ENCODE data around the gene UNKL.
A peak's percentile ranks its signal among the peaks of the same experiment; 100 is the strongest.

Gene UNKL, protein sequence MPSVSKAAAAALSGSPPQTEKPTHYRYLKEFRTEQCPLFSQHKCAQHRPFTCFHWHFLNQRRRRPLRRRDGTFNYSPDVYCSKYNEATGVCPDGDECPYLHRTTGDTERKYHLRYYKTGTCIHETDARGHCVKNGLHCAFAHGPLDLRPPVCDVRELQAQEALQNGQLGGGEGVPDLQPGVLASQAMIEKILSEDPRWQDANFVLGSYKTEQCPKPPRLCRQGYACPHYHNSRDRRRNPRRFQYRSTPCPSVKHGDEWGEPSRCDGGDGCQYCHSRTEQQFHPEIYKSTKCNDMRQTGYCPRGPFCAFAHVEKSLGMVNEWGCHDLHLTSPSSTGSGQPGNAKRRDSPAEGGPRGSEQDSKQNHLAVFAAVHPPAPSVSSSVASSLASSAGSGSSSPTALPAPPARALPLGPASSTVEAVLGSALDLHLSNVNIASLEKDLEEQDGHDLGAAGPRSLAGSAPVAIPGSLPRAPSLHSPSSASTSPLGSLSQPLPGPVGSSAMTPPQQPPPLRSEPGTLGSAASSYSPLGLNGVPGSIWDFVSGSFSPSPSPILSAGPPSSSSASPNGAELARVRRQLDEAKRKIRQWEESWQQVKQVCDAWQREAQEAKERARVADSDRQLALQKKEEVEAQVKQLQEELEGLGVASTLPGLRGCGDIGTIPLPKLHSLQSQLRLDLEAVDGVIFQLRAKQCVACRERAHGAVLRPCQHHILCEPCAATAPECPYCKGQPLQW

DNA sequence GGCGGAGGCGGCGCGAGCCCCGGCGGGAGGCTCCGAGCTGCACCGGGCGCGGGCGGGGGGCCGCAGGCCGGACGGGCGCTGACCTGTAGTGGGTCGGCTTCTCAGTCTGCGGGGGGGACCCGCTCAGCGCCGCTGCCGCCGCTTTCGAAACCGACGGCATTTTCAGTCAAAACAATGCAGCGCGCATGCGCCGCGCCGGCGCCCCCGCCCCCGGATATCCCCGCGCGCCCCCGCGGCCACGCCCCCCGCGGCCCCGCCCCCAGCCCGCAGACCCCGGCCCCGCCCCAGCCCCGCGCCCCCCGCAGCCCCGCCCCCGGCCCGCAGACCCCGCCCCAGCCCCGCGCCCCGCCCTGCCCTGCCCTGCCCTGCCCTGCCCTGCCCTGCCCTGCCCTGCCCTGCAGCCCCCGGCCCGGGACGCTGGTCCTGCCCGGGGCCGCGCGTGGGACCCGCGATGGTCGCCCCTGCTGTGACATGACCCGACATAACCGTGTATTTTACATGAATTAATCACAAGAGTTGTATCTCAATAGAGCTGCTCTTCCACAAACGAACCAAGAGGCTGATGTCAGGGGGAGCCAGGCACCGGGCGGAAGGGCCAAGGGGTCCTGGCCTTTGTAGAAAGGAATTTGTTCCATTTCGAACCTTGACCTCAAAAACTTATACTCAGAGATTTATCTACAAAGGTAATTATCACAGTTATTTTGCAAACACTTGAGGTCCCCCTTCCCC lies at the start of gene UNKL:
TSS of gene UNKL (minus strand) at position 173 of the 729 bp plus-strand sequence. CDS start at position 160, 13 bp downstream.
- peak; percentile 85 for DNase-seq

DNA sequence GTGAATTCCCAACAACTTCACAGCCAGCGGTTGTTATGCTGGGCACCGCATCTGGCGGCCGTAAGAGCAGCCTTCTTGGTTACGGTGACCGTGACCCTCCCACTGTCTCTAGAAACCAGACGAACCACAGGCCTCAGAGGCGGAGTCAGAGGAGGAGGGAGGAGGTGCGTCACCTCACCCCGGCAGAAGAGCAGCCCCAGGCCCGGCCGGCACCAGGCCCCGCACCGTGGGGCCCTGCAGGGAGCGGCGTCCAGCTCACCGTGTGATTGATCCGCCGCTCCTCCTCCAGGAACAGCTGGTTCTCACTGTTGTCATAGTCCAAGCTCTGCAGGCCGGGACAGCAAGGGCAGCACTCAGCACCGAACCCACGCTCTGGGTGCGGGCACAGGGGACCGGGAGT lies 46.6 kb upstream of the UNKL start:
- DNase-seq = no peak

DNA sequence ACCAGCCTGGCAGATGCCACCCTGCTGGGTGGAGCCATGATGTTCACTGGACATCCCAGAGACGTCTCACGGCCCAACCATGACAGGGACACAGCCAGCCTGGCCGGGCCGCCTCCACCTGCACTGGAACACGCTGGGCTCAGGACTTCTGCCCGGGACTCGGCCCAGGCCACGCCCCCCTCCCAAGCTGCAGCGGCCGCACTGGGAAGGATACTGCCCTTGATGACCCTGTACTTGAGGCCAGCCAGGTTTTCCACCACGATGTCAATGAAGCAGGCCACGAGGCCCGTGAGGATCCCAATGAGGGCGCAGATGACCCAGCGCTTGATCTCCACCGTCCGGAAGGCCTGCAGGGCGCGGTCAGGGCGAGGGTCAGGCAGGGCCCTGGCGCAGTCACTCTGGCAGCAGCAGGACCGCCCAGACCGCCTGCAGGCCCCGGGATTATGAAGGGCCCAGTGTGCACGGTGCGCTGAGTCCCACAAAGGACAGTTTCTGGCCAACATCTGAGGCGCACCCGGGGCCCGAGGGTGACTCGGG lies 46.2 kb upstream of the UNKL start:
- DNase-seq = no peak

DNA sequence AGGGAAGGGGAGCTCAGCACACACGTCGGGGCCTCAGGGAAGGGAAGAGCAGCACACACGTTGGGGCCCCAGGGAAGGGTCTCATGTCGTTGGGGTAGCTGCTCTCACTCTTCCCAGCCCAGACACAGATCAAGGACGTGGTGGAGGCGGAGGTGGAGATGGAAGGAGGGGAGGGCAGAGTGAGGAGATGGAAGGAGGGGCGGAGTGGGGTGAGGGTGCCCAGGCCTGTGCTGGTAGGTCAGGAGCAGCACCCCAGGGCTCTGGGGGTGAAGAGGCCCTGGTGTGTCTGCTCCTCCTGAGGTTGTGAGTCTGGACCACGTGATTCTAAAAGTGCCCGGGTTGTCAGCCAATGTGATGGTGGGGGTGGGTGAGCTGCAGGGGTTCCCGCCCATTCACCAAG lies 45.5 kb upstream of the UNKL start:
- no peak for DNase-seq

DNA sequence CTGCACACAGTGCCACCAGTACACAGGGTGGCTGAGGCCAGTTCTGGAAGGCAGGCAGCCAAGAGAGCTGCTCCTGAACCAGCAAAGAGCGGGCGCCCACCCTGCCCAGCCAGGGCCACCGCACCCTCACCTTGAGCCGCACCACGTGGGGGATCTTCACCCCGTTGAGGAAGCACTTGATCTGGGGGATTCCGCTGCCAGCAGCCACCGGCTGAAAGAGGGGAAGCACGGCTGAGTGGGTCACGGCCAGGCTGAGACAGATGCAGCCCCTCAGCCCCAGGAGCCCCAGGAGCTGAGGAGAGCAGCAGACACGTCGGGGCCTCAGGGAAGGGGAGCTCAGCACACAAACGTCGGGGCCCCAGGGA lies 44.5 kb upstream of the UNKL start:
- DNase-seq = no peak

DNA sequence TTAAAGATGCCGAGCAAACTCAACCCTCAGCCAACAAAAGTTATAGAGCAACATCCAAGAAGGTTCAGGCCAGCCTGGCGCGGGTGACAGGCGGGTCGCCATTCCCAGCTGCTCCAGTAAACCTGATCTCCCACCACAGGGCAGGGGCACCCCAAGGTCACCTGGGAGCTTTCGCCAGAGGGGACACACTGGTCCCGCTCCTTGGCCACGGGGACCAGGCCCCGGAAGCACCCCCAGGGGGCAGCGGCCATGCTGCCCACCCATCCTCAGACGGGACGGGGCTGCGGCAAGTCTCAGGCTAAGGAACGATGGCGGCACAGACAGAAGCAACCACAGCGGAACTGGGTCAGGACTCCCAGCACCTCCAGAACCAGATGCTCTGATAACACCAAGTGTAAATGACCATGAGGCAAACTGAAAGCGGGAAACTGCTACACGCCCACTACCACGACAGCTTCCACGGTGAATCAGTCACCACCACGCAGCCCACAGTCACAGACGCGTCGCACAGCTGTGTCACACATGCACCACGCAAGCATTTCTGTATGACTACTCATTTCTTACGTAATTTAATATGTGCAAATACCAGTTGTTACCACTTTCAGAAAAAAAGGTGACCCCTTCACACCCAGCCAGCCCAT lies 44.0 kb upstream of the UNKL start:
- peak; percentile 26 for DNase-seq

DNA sequence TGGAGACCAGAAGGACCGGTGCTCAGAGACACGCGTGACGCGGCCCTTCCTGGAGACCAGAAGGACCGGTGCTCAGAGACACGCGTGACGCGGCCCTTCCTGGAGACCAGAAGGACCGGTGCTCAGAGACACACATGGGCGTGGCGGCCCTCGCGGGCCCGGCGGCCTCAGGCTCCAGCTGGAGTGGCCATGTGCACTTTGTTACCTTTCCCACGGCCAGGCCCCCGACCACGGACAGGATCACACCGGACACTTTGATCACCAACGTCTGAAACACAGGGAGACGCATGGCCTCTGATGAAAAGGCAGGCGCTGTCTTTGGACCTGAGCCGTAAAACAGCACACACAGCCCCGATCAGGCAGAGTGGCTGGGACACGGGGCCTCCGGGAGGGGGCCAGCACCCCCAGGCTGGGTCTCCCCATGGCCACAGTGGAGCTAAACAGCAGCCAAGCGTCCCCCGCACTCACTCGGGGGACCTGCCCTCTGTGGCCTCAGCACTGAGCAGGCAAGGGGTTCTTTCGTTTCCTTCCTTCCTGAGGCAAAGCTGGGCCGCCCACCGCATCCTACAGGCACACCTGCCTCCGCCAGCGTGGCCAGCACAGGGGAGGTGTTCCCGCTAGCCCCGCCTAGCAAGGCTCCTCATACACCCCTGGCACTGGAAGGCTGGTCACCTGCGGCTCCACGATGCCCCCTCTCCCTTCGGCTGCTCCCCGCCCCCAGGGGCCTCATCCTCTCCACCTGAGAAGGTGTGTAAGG lies 43.2 kb upstream of the UNKL start:
- DNase-seq = no peak

DNA sequence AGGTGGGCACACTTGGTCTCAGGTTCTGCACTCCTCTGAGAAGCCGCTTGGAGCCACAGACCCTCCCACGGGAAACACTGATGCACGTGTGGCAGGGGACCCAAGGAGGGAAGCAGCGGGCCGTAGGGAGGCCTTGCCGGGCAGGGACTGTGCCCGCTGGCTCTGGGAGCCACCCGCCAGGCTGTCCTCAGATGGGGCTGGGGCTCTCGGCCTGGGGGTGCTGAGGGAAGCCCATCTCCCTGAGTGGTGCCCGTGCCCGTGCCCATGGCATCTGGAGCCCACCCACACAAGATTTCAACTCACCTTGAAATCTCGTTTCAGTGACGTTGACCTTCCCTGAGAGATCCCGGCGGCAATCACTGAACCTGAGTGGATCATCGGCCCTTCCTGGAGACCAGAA lies 42.4 kb upstream of the UNKL start:
- DNase-seq = no peak

DNA sequence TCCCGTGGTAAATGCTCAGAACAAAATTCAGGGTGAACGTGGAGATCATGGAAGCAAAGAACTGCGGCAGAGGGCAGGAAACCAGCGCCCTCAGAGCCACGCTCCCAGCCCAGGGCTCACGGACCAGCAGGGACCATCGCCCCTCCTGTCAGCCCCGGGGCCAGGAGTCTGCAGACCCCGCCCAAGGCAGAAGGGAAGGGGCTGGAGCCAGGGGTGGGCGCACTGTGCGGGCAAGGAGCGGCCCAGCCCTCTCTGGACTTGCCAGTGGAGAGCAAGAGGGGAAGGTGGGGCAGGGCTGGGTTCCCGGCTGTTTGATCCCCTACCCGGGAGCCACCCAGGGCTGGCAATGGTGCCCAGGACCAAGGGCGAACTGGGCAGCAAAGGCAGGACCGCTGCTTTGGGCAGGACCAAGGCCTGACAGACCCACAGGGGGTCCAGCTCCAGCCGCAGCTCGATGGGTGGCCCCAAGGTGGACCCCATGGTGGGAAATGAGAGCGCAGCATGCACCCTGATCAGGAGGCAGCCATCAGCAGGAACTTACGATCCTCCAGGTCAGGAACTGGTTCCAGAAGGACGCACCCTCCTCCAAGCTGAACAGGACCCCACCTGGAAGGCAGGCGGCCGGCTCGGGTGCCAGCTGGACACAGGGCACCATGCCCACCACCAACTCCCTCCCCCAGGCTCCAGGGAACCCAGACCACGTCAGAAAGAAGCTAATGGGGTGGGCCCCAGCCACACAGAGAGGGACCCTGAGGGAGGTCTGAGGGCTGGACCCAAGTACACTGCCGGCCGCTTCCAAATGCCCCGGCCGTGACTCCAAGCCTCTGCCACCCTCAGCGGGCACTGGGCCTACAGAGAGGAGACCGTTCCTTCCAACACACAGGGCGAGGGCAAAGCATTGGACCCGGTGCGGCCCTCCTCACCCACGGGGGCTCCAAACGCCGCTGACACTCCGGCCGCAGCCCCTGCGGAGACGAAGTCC lies 41.0 kb upstream of the UNKL start:
- no peak for DNase-seq

DNA sequence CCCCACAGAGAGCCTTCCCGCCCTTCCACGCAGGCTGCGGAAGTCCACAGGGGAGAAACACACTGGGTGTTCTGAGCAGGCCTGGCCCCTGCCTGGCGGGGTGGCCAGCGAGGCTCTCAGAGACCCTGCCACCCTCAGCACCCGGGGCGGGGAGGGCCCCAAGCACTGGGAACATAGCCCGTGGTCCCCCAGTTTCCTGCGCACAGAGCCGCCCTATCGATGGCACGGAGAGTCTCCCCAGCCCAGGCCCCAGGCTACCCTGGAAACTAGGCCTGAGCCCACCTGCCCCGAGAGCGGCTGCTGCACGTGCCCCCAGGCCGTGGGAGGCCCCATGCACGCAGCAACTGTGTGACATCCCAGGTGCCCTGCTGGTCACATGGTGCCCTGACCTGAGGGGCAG lies 40.1 kb upstream of the UNKL start:
- no peak for DNase-seq

DNA sequence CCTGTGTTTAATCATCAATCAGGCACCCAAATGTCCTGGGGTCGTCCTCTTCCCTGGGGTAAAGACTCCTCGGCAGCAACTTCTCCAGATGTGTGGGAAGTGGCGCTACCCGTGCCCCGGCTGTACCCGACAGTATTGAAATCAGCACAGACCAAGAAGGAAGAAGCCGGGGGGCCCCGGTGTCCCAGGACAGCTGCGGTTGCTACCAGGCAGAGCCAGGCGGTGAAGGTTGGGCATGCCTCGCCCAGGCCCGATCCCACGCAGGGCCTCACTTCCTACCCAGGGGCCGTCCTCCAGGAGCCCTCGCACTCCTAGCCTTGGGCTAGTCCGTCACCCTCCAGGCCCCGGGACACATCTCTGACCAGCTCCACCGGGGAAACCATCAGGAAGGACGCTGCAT lies 38.8 kb upstream of the UNKL start:
- DNase-seq = no peak

DNA sequence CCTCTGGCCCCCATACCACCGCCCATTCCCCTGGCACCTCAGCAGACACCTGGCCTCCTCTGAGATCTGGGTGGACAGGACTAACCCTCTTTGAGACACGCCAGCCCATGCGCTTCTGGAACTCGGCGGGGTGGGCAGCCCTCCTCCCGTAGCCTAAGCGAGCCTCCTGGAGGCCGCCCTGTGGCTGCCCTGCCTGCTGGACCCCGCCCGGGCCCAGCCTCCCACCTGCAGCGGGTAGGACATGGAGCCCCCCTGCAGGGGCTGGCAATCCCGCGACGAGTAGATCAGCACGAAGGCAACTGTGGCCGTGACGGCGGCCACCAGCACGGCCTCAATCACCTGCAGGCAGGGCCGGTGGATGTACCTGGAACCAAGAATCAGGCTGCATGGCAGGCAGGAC lies 38.0 kb upstream of the UNKL start:
- no peak for DNase-seq

DNA sequence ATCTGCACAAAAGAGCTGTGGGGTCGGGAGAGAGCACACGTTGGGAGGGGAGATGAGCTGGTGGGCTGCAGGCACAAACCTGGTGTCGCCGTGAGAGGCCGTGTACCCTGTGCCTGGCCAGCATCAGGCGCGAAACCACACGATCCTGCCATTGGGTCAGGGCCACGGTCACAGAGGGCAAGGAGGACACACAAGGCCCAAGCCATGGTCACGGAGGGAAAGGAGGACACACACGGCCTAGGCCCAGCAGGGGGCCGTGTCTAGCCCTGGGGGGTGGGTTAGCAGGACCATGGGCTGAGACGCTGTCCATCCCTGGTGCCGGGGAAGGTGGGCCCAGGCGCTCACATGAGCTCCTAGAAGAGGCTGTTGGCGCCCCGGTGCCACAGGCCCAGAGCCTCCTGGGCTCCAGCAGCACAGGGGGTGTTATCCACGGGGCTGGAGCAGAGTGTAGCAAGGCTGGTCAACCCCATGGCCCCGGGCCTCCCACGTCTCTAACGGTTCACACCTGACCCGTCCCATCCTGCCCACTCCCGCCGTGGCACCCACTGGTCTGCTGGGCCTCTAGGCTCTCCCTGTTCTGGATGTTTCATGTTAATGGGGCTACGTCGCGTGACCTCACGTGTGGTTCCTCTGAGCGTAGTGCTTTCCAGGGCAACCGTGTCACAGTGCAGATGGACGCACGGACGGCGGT lies 37.3 kb upstream of the UNKL start:
- no peak for DNase-seq

DNA sequence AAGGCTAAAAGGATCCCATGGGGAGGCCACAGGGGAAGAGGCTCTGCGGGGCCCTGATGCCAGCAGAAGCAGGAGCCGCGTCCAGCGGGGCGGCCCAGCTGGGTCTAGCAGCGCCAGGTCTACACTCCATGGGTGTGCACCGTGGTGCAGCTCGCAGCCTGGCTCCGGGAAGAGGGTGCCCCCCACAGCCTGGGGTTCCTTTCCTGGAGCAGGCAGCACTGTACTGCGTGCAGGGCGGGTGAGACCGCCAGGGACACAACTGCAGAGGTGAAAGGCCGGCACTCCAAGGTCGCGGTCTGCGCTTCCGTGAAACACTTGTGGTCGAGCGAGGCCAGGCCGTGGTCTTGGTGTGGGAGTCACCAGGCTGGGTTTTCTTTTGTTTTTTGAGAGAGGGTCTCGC lies 36.3 kb upstream of the UNKL start:
- DNase-seq = no peak

DNA sequence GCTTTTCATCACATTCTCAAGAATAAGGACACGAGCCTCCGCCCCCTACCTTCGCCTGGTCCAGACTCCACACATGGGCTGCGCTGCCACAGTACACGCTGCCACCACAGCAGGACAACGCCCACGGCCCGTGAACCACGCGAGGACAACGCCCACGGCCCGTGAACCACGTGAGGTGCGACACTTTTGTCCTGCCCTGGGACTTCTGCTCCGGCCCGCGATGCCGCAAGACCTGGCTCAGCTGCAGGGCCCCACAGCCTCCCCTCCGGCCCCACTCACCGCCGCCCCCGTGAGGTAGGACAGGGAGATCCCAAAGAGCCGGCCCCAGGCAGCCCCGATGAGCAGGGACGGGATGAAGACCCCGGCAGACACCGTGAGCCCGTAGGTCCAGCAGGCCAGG lies 35.7 kb upstream of the UNKL start:
- no peak for DNase-seq

DNA sequence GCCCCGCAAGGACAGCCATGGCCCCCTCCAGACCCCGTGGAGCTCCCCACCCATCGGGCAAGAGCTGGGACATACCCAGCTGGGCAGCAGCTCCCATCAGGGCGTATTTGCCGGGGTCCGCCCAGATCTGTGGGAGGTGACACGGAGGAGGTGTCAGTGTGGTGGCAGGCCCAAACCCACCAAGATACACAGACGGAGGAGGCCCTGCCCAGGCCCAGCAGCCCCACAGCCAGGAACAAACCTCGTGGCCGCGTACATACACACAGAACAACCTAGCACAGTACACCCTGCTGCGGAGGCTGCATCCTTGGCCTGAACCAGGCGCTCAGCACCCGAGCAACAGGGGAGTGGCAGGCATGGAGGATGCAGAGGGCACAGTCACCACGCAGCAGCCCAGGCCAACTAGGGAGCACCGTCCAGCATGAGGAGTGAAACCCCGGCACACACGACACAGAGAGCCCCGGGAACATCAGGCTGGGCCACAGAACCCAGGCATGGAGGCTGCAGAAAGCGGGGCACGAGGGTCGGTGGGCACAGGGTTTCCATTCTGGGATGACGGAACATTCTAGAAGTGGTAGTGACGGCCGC lies 34.8 kb upstream of the UNKL start:
- no peak for DNase-seq

DNA sequence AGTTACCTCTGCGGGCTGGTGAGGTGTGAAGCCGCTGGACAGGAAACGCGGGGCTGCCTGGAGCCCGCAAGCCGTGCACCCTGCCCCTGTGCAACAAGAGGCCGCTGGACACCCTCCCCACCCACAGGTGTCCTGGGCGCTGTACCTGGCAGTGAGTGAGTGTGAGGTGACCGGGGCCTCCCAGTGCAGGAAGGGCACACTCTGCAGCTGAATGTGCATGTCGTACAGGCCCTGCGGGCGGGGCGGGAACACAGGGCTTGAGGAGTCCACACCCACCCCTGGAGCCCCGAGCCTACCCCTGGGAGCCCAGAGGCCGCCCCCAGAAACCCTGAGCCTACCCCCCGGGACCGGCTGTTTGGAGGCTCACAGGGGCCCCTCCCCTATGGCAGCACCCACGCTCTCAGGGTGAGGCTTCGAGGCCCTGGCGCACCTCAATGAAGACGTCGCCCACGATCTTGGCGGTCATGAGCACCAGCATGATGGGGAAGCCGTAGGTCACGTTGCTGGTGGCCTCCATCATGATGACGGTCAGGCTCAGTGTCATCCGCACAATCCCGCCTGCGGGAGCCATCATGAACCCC lies 34.1 kb upstream of the UNKL start:
- DNase-seq = no peak

DNA sequence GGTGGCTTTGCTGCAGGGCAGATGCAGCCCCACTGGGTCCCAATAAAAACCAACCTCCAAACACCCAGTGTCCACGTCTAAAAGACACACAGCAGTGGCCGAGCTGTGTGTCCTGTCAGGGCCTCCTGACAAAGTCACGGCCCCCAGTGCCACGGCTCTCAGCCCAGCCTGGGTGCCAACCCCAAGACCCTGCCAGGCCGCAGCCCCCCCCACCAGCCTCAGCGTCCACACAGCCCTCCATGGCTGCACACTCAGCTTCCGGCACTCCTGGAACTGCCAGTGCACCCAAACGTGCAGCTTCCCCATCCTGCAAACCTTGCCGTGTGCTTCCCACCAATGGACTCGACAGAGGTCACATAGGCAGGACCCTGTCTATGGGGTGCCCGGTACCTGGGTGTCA lies 33.5 kb upstream of the UNKL start:
- no peak for DNase-seq

DNA sequence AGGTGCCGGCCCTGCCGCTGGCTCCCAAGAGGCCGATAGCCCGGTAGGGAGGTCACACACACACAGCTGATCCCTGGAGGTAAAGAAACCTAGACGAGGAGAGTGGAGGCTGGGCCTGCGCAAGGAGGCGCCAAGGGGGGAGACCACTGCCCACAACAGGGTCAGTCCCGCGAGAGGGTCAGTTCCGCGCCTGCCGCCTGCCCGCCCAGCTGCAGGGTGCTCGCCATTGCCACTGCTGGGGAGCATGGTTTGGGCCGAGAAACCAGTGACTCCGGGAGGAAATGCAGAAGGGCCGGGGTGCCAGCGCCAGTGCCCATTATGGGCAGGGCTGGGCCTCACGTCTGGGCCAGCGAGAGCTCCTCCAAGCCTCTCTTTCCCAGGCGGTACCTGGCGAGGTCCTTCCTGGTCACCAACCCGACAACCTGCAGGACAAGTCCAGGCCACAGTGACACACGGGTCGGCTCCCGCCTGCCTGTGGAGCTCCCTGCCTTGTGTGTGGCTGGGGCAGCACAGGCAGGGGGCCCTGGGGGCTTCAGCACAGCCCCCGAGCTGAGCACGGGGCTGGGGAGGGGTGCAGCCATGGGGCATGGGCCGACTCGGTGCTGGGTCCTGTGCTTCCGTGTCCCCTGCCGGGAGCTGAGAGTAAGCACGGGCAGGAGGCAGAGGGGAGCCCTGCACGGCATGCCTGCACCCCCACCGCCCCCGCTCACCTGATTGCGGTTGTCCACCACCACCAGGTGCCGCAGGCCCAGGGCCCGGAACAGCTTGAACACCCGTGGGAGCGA lies 32.0 kb upstream of the UNKL start:
- no peak for DNase-seq

Data from activated CD4-positive, alpha-beta T cell treated with anti-CD3 and anti-CD28 coated beads, Interleukin-2, amount 50 U/mL, for 16 hours (primary cell).